GOT3 (cell line): Measurements from ENCODE around the gene ANO1.
A peak's percentile ranks its signal among the peaks of the same experiment; 100 is the strongest.

Source experiments
- DNase-seq: peaks from one replicate; lab custom pipeline; 2025; ENCODE audit warnings: mixed read lengths; lab: John Stamatoyannopoulos, UW

The ANO1 gene

GRCh38 chr11:70097783-70098563 lies 19.9 kb downstream of the ANO1 start:
- DNase-seq = no peak

DNA sequence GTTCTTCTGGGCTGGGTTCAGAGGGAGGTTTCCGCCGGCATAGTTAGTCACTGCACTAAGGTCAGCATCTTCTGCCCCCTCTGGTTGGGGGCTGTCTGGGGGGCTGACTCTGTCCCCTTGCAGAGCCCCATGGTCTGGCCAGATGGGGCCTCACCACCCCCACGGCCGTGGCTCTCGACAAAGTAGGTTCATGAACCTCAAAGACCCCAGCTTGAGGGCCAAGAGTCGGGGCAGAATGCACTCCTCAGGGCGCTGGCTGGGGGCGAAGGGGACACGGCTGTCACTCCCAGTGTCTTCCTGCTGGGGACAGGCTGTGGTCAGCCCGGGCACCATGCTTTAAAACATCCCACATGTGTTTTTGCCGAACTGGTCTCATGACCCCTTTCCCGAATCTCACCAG lies 20.8 kb downstream of the ANO1 start:
- no peak for DNase-seq

DNA sequence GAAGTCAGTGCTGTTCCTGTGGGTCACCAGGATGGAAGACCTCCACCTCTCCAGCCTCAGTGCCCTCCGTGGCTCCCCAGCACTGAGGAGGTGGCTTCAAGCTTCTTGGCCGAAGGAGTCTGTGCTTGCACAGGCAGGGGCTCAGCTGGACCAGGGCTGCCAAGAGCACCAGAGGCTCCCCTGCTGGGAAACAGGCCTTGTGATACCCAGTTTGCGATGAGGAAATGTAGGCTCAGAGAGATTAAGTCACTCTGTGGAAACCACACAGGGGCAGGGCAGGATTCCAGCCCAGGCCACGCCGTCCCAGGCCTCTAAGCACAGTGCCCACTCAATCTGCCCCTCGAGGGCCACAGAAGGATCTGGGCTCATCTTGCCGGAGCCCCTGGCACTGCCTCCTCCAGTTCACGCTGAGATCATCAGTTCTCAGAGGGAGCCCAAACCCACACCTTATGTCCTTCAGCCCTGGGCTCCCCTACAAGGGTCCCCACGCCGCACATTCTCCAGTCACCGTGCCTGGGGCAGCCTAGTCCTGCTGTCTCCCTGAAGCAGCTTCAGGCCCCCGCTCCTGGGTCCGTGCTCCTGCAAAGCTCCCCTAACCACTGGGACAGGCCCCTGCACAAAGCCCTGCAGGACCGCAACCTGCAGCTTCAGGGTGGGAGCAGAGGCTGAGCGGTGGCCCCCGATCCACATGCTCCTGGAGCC lies 21.6 kb downstream of the ANO1 start:
- no peak for DNase-seq

DNA sequence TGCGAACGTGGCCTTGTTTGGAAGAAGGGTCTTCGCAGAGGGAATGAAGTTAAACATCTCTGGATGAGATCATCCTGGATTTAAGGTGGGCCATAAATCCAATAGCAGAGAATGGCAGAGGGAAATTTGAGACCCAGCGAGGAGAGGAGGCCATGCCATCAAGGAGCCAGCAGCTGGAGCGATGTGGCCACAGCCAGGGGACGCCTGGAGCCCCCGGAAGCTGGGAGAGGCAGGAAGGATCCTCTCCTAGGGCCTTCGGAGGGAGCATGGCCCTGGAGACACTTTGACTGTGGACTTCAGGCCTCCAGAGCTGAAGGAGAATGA lies 22.1 kb downstream of the ANO1 start:
- DNase-seq = no peak

GRCh38 chr11:70100791-70101190 lies 22.7 kb downstream of the ANO1 start:
- no peak for DNase-seq

DNA sequence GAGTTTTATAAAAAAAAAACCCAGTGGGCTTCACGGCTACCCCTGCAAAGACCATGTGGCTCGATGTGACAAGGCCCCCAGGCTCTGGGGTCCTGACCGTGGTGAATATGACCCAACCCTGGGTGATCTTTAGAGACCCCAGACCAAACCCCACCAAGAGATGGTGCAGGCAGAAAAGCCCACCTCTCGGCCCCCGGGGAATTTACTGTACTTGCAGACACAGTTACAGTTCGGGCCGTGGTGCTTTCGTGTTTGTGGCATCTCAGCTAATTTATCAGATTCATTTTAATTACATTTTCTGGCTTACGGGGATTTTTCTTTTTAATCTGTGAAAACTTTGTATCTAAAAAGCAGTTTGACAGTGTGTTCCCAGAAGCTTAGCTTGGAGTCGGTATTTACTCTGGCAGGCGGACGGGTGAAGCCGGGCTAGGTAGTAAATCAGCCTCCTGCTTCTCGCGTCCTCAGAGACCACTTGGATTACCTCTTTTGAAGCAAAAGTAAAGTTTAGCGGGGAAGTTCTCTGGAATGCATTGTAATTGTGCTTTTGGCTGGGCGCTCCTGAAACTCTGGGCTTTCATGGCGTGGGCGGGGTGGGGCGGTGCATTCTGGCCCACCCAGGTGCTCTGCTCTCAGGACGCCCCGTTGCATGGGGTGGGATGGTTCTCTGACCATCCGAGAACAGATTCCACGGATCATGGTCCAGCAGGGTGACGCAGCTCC lies 25.3 kb downstream of the ANO1 start:
- DNase-seq = no peak

GRCh38 chr11:70104419-70104818 lies 26.3 kb downstream of the ANO1 start:
- no peak for DNase-seq

DNA sequence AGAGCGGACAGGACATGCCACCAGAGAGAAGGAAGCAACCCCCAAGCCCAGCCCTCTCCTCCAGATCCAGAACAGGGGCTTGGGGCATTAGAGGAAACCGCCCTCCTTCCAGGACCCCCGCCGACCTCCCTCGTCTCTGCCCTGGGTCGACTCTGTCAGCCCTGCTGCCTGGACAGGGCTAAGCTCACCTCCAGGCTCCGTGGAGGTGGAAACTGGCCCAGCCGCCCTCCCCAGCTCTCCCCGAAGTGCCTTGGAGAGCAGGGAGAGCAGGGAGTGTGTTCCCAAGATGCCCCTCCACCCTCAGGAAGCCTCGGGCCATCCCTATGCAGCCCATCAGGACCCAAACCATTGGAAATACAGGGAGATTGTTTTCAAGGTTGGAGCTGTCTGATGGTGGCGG lies 26.8 kb downstream of the ANO1 start:
- DNase-seq = no peak

GRCh38 chr11:70105369-70105754 lies 27.2 kb downstream of the ANO1 start:
- no peak for DNase-seq

- no peak for DNase-seq
Measured at GRCh38 chr11:70105755-70106571, 27.8 kb downstream of the ANO1 start.

DNA sequence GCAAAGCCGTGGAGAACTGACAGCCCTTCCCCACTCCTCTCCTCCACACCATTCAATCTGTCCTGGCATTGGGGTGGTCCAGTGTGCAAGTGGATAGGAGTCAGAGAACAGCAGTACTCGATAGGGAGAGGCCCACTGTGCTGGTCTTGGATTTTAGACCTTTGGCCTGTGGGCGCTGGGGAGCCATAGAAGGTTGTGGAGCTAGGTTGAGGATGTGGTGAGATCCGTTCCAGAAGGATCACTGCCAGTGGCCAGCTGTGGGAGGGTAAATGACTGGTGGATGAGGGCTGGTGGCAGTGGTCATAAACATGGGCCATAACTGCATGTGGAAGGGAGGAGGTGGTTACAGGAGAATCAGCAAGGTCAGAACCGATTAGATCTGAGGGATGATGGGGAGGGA lies 28.6 kb downstream of the ANO1 start:
- no peak for DNase-seq

DNA sequence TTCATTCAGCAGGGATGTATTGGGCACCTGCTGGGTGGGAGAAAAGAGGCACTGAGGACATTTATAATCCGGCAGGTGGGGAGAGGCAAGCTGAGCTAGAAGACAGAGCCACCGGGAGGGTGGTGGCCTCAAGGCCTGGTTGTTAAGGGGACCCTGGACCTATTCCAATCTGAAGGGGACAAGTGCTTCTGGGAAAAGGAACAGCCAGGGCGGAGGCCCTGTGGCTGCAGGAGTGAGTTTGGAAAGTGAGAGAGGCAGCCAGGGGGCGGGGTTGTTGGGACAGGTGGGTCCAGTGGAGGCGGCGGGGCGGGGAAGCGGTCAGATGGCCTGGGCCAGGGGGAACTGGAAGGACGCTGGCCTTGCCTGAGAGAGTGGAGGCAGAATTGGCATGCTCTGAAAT lies 29.1 kb downstream of the ANO1 start:
- DNase-seq = no peak

DNA sequence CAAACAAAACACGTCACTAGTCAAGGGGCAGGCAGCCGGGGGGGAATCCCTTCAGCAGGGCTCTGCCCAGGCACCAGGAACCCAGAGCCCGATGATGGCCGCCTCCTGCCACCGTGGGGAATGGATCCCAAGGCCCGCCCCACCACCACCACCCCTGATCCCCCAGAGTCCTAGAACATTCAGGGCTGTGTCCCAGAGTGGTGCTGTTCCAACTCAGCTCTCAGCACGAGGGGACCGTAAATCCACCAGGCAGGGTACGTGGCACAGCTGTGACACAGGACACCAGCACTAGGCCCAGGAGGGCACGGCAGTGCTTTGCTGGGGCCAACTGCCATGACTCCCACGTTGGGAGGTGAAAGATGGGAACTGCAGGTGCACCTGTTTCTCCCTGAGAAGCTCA lies 29.6 kb downstream of the ANO1 start:
- no peak for DNase-seq

- DNase-seq = no peak
Measured at GRCh38 chr11:70108250-70108649, 30.1 kb downstream of the ANO1 start.

- no peak for DNase-seq
Measured at GRCh38 chr11:70109006-70109405, 30.9 kb downstream of the ANO1 start.

GRCh38 chr11:70109903-70110302 lies 31.8 kb downstream of the ANO1 start:
- no peak for DNase-seq

DNA sequence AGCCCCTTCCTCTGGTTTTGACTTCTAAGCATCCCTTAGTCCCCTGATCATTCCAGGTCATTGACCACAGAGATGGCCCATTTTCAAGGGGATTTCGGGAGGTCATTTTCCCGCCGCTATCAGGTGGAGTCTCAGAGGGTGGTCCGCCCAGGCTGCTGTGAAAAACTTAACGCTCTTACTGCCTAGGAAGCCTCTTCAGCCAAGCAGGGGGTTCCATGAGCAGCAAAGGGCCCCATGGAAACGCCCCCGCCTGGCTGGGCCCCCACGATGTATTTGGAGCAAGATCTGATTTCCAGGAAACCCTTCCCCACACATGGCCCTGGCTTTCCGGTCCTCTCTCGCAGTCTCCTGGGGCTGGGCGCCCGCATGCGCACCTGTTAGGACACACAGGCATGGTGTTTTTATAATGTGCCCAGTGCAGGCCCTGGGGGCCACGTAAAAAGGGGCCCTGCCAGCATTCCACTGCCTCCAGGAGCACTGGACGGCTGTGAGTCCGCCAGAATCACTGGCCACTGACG lies 32.5 kb downstream of the ANO1 start:
- no peak for DNase-seq

DNA sequence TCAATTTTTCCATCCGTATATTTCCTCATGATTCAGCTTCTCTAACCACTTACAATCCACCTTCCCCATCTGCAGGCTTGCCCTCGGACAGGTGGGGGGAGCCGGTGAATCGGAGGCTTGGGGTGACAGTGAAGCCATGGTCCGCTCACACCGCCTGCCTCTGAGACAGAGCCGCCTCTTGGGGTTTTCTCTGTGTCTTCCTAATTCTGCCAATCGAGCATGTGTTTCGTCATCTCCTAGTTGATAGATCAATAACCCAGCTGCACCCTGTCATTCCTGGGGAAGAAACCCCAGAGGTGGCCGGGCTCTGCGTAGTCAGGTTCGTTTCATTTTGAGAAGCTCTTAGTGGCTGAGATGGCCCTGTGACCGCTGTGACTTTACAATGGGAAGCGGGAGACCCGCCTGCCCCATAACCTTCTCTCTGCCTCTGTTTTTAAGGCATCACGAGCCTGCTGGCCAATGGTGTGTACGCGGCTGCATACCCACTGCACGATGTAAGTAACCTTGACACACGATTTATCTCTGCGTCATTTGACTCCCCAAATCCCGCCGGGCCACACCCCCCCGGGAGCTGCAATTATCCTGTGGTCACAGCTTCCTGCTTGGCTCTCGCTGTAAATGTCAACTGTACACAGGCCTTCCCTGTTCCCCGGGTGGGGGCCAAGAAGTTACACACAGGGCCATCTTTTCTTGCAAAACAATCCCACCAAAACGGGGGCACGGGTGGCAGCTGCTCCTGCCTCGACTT lies 33.3 kb downstream of the ANO1 start:
- peak; percentile 33 for DNase-seq

GRCh38 chr11:70112017-70112434 lies 33.9 kb downstream of the ANO1 start:
- no peak for DNase-seq

DNA sequence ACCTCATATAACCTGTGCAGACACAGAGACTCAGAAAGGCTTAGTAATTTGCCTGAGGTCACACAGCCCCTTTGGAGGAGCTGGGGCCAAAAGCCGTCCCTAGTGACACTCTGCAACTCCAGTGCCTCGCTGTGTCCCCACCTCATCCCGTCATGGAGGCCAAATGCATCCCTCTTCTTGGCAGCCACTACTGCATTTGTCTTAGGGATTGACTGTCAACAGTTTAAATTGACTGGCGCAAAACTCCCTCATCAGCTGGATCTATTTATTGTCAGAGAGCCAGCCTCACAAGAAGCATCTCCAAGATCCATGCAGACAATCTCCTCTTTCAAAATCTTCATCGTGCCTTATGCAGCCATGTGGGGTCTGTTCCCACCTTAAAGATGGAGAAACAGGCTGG lies 35.7 kb downstream of the ANO1 start:
- DNase-seq = no peak

DNA sequence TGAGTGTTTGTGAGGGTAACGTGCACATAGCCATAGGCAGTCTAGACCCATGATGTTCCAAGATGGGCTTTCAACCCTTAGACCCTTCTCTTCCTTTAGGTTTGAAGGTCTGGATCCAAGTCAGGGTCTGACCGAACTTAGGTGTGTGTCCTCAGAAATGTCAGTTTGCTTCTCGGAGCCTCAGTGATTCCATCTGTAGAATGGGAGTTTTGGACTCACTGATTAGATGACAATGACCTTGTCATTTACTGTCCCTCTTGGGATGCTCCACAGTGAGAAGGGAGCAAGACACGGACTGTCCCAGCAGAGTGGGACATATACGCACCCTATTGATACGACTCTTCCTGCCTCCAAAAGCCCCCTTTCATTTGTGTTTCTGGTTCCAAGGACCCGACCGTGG lies 37.7 kb downstream of the ANO1 start:
- DNase-seq = no peak
